Epidermal melanocyte (primary cell): ENCODE data around the gene KCNMA1.

Source experiments
- DNase-seq: peaks from one replicate; pipeline ENCODE4 v3.0.0; 2011; ENCODE audit warnings: low spot score; ENCODE audit not compliant: insufficient read length

The KCNMA1 gene

GRCh38 chr10:77127243-77127642 is 510.4 kb downstream of the KCNMA1 start:
- DNase-seq: no peak

GRCh38 chr10:77125231-77125630 is 512.4 kb downstream of the KCNMA1 start:
- no peak for DNase-seq

- no peak for DNase-seq
Measured at GRCh38 chr10:77123330-77123729, 514.3 kb downstream of the KCNMA1 start.

GRCh38 chr10:77121829-77122228 is 515.8 kb downstream of the KCNMA1 start:
- DNase-seq: no peak

- DNase-seq: no peak
Measured at GRCh38 chr10:77120666-77121376, 516.8 kb downstream of the KCNMA1 start.

- no peak for DNase-seq
Measured at GRCh38 chr10:77120012-77120411, 517.6 kb downstream of the KCNMA1 start.

GRCh38 chr10:77118603-77119282 is 518.9 kb downstream of the KCNMA1 start:
- no peak for DNase-seq

GRCh38 chr10:77117501-77117900 is 520.1 kb downstream of the KCNMA1 start:
- DNase-seq: no peak

GRCh38 chr10:77116904-77117303 is 520.7 kb downstream of the KCNMA1 start:
- DNase-seq: no peak

GRCh38 chr10:77114181-77114821 is 523.3 kb downstream of the KCNMA1 start:
- no peak for DNase-seq

- DNase-seq: peak; percentile 61
Measured at GRCh38 chr10:77111611-77112550, 525.7 kb downstream of the KCNMA1 start.

GRCh38 chr10:77110757-77111156 is 526.9 kb downstream of the KCNMA1 start:
- DNase-seq: no peak

- DNase-seq: no peak
Measured at GRCh38 chr10:77109351-77109994, 528.1 kb downstream of the KCNMA1 start.

- no peak for DNase-seq
Measured at GRCh38 chr10:77106676-77107075, 530.9 kb downstream of the KCNMA1 start.

GRCh38 chr10:77105761-77106221 is 531.8 kb downstream of the KCNMA1 start:
- peak; percentile 43 for DNase-seq

GRCh38 chr10:77104459-77104980 is 533.1 kb downstream of the KCNMA1 start:
- DNase-seq: no peak

GRCh38 chr10:77103213-77103612 is 534.4 kb downstream of the KCNMA1 start:
- no peak for DNase-seq

GRCh38 chr10:77101341-77101740 is 536.3 kb downstream of the KCNMA1 start:
- no peak for DNase-seq

- no peak for DNase-seq
Measured at GRCh38 chr10:77099136-77099535, 538.5 kb downstream of the KCNMA1 start.

- DNase-seq: no peak
Measured at GRCh38 chr10:77097625-77098024, 540.0 kb downstream of the KCNMA1 start.

GRCh38 chr10:77093126-77093525 is 544.5 kb downstream of the KCNMA1 start:
- DNase-seq: no peak
